GM19438 (cell line): ENCODE data around the gene FUCA2.
A peak's percentile ranks its signal among the peaks of the same experiment; 100 is the strongest.
"Not testable (repeated sequence)": the region's sequence is repeated elsewhere in the genome, so short reads cannot be mapped to it uniquely, and the experiment has no call there.

Experiments
- ATAC-seq: cut with Tn5 transposase; IDR thresholded peaks from one replicate; pipeline ENCODE4 v1.9.1; 2021; ENCODE audit warnings: low read depth; ENCODE audit not compliant: unreplicated experiment

FUCA2 gene

DNA sequence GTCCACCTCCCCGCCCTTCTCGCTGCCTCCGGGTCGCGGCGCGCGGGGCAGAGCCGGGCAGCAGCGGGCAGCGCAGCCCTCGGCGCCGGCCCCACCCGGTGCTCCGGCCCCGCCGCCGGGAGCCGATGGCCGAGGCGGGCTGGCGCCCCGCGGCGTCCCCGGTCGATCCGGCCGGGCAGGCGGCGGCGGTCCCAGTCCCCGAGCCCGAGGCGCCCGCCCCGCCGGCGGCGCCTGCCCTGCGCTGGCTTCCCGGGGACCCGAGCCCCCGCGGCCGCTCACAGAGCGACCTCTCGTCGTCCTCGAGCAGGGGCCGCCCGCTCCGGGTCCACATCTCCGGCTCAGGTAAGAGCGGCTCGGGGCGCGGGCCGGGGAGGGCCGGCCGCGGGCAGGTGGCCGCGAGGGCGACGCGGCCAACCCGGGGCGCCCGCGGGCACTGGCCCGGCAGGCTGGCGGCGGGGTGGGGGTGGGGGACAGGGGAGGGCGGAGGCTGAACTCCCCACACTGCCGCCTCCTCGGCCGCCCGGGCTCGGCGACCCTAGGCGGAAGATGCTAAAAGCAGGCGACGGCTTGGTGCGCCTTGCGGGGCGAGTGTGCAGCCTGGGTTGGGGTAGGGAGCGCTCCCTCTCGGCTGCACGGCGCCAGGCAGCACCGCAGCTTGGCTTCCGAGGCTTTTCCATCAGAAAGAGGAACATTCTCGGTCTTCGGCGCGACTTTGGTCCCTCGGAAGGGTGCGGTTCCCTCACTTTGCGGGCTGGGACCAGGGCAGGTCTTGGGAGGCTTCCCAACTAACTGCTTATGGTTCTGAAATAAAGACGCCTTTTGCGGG lies 25.6 kb upstream of the FUCA2 start:
- peak; percentile 59 for ATAC-seq

DNA sequence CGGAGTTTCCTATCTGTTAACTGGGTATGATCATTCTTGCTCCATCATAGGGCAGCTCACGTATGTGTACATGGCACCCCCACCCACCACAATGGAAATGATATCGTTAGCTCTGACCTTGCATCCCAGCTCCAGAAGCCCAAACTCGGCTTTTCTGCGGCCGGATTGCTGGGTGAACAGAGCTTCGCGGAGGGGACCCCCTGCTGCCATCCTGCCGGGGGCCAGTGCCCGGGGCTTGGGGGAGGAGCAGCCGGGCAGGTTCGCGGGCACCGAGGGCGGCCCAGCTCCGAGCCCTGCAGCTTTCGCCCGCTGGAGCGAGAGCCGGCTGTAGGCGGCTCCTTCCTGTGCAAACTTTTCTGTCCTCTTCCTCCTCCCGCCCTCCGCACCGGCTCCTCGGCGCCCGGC lies 24.9 kb upstream of the FUCA2 start:
- peak; percentile 77 for ATAC-seq

DNA sequence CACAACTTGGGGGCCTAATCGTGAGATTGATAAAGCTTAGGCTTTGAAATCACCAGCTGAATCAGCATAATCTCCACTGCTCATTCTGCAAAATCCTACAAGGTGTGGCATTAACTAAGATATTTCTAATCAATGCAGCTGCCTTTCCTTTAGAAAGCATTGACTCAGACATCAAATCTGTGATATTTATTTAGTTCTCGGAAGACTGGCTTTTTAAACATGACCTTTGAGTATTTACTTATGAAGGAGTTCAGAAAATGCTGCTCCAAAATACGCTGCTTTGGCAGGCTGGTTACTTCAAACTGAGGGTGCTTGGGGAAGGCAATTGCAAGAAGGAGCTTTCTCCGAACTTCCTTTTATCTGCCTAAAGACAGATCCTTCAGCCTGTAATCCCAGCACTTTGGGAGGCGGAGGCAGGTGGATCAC lies 23.7 kb upstream of the FUCA2 start:
- ATAC-seq = no peak

DNA sequence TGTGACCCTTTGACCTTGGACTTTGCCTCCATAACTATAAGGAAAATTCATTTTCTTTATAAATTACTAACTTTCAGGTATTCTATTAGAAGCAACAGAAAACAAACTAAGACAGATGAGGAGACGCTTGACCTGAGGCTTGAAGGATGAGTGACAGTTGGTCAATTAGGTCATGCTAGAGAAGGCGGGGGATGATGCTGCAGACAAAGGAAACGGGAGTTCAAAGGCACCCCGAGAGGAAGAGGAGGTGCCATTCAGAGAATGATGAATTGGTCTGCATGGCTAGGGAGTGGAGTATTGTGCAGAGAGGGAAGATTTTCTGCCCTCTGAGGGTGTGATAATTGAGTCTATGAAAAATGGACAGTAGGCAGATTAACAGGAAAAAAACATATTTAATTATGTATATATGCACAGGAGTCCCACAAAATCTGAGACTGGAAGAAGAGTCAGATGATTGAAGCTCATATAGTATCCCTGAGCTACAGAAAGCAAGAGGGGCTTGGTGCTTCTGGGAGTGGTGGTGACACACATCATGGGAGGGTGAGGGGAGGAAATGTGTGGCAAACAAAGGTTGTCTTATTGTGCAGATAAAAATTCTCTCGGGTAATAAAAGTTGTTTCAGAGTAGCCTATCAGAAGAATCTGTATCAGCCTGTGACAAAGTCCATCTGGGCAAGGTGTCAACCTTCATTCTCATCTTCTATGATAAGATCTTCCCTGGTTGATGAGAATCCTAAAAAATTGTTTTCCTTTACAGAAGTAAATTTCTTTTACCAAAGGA lies 20.4 kb upstream of the FUCA2 start:
- ATAC-seq = no peak

DNA sequence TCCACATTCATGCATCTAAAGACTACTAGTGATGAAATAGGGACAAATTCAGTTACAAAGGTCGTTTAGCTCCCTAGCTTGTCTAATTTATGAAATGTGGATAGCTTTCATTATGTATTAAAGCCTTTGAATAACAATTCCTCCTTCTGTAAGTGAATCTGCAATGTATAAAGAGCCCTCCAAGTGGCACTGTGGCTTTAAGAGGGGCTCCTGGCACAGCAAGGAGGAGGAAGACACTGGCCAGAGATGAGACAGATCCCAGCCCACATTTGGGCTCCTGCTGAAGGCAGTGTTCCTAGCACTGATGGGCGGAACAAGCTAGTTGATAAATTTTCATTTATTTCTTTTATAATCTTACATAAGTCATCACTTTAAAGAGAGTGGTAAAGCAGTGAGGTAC lies 17.6 kb upstream of the FUCA2 start:
- no peak for ATAC-seq

DNA sequence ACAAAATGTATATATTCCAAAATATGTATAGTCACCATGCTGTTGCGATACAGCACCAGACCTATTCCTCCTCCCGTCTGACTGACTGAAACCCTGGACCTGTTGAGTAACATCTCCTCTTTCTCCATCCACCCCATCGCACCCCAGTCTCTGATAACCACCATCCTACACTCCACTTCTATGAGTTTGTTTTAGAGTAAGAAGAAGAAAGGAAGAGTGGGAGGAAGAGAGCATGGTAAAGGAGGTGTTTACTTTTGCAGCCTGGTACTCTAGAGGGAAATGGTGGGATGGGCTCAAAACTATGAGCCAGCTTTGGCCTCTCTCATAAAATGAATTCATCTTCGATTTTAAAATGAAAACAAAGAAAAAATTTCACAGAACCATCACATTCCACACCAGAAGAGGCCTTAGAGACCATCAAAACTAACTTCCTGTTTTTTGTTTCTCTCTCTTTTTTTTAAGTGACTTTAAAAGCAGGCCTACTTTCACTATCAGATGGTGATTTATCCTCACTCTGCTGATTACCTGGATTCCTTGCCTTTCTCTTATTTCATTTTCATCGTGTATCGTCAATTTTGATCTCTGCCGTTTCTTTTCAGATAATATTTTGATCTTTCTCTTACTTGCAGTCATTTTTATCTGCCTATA lies 16.8 kb upstream of the FUCA2 start:
- no peak for ATAC-seq

DNA sequence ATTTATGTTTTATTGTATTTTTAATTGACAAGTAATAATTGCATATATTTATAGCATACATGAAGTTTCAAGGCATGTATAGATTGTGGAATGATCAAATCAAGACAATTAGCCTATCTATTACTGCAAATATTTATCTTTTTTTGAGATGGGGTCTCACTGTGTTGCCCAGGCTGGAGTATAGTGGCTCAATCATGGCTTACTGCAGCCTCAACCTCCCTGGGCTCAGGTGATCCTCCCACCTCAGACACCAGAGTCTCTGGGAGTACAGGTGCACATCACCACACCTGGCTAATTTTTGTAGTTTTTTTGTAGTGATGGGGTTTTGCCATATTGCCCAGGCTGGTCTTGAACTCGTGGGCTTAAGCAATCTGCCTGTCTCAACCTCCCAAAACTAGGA lies 16.2 kb upstream of the FUCA2 start:
- no peak for ATAC-seq

DNA sequence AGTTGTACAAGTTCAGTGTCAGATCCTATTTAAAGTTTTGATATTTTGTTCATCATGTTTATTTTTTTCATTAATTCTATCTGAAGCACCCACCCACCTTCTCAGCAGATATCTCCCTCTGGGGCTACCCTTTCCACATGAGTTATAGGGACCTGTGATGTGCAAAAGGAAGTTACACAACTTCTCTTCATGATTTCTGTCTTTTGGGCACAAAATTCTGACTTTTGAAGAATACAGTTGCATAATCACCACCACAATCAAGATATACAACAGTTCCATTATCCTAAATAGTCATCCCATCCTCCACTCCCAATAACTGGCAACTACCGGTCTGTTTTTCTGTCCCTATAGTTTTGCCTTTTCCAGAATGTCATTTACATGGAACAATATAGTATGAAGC lies 13.8 kb upstream of the FUCA2 start:
- no peak for ATAC-seq

DNA sequence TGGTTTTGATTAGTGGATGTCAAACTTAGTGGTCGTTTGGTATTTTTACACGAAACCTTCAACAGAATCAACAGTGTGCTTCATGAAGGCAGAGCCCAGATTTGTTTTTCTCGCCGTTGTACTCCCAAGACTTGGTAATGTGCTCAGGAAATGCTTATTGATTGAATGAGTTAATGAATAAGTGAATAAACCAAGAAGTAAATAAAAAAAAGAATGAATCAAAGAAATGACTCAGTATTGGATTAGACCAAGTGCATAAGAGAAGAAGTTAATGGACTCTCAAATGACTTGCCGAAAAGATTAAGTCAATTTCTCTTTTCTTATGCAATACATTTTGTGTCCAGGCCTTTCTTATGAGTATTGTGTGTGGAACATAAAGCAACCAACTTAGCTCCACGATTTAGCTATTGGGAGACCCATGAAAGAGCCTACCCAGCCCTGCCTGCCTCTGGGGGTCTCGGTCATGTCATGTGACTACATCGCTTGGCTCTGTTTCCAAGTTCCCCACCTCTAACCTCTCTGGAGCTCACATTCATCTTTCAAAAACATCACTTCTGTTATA lies 10.6 kb upstream of the FUCA2 start:
- no peak for ATAC-seq

DNA sequence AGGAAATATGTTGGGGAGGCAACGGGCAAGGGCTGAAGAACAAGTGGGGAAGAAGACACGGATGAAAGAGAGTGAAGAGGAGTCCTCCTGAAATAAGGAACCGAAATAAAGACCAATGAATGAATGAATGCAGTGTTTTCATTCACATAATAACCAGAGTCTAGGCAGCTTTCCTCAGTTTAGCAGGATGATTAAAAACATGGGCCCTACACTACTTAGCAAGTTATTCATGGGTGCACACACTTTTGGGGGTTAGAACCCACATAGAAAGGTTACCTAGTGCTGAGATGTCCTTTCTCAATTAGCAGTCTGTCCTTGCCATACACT lies 5.9 kb upstream of the FUCA2 start:
- no peak for ATAC-seq

DNA sequence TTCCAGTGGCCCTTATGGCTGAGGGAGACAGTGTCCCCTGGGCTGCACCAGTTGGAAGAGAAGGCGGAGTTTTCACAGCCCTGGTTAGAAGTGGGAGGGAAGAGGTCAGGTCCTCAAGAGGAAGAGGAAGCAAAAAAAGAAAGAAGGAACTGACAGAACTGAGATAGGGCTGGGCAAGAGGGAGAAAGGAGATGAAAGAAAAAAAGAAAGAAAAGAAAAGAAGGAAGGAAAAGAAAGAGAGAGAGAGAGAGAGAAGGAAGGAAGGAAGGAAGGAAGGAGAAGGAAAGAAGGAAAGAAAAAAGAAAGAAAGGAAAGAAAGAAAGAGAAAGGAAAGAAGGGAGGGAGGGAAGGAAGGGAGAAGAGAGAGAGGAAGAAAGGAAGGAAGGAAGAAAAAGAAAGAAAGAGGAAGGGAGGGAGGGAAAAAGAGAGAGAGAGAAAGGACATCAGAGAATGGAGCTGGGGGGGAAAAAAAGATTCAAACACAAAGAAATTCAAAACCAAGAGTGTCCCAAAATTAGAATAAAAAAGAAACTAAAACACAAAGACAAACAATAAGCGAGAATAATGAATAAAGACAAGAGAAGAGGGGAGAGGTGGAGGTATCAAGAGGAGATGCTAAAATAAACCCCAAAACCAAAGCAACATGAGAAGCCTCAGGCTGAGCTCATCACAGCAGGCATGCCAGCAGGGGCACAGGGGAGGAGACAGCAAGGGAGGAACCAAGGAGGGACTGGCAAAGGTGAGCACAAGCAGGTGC lies 5.3 kb upstream of the FUCA2 start:
- no peak for ATAC-seq

DNA sequence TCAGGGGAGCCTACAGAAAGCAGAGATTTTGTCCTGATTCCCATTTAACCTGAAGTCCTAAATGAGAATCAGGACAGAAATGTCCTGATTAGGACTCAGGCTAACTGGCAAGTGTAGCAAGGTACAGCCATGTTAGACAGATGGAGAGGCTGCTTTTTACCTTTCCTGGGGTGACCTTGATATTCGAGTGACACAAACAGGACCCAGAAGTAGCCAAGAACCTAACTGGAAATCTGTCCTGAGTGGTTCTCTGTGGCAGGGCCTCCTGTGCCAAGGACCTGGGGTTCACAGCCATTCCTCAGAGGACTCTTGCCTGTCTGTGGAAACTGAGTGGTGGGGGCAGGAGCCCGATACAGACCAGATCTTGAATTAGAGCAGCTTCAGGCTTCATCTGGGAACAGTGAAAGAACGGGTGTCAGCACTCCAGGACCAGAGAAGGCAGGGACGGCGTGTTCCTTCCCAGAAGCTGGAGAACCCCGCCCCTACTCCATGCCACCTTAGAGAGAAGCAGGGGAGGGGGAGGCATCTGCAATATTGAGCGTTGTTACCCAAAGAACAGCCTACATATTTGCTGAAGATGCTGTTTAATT lies 4.3 kb upstream of the FUCA2 start:
- no peak for ATAC-seq

DNA sequence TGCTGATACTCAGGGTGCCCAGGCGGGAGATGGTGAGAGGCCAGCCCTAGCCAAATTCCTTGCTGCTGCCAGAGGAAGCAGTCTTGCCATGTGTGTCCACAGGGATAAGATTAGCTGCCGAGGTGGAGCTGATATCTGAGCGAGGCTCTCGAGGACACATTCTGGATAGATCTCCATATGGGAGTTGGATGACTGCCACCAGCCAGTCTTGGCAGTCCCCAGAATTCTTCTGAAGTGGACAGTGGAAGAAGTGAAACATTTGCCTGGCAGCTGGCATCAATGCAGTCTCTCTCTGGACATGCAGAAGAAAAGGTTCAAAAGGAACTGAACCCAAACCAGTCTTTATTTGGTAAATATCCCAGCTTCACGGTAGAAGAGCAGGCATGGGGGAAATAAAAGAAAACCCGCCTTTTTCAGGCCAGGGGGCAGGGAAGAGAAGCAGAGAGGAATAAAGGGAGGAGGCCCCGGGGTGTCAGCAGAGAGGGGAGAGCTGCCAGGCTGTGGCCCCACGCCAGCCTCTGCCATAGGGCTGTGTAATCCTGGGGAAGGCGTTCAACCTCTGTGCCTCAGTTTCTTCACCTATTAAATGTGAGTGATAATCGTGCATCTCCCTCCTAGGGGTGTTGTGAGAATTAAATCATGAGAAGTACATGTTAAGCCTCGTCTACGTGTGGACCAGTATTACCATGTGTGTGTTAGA lies 3.7 kb upstream of the FUCA2 start:
- ATAC-seq = no peak

DNA sequence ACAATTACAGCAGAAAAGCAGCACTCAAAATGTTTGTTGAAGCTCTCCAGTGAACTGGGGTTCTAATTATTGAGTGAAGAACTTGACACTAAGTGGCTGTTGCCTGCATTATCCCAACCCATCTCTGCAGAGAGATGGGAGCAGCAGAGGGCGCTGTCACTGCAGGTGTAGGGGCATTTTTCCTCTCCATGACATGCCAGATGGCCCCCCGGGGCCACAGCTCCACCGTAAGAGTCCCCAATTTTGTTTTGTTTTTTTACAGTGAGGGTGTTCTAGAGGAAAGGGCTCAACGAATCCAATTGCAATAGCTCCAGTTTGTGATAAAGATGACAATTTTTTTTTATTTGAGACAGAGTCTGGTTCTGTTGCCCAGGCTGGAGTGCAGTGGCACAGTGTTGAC lies 1.9 kb upstream of the FUCA2 start:
- no peak for ATAC-seq

DNA sequence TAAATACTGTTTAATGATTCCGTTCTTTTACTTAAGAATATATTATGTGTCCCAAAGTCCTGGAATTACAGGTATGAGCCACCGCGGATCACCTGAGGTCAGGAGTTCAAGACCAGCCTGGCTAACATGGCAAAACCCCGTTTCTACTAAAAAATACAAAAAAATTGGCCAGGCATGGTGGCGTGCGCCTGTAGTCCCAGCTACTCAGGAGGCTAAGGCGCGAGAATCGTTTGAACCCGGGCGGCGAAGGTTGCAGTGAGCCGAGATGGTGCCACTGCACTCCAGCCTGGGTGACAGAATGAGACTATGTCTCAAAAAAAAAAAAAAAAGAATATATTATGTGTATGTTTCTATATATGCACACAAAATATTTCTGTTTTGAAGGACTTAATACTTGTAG lies 1.2 kb downstream of the FUCA2 start:
- not testable (repeated sequence) for ATAC-seq

DNA sequence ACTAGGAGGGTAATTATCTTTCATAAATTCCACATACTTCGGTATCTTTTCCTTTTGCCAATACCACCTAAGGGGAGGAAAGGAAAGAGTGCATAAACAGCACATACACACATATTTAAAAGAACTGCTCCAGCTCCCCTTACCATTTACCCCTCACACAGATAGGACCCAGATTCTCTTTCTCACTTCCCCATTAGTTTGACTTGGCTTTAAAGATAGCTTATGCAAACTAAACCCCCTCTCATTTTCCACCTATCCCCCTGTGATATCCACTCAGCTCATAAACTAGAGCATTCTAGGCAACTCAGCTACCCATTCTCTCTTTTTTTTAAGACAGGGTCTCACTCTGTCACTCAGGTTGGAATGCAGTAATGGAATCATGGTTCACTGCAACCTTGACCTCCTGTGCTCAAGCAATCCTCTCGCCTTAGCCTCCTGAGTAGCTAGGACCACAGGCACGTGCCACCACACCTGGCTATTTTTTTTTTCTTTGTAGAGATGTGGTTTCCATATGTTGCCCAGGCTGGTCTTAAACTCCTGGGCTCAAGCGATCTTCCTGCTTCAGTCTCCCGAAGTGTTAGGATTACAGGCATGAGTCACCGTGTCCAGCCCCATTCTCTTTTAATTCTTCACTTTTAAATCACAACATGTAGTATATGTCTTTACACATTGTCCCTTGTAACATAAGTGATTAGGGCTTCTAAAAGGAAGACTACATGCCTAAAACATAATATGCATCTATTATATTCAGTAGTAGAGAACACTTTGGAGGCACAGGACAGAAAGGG lies 4.0 kb downstream of the FUCA2 start:
- no peak for ATAC-seq

DNA sequence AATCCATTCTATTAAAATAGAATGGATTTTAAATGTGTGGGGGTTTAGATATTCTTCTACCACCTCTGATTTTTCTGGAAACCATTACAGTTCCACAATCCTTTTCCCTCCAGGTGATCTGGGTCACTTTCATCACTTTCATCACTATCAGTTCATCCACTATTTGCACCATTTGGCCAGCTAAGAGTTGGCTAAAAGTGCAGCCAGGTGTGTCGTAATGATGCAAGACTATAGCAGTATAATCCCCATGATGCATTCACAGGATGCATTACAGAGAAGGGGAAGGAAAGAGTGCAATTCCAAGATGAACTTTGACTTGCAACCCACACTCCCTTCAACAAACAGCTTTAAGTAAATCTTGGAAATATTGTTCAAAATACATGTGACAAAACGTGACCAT lies 4.9 kb downstream of the FUCA2 start:
- no peak for ATAC-seq

DNA sequence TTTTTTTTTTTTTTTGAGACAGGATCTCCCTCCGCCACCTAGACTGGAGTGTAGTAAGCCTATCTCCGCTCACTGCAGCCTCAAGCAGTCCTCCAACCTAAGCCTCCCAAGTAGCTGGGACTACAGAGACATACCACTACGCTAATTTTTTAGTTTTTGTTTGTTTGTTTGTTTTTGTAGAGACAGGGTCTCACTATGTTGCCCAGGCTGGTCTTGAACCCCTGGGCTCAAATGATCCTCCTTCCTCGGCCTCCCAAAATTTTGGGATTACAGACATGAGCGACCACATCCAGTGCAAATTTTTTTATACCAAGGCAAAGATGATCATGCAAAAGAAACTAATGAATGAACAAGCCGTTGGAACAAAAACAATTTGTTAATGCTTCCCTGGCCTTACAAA lies 5.3 kb downstream of the FUCA2 start:
- ATAC-seq = no peak

DNA sequence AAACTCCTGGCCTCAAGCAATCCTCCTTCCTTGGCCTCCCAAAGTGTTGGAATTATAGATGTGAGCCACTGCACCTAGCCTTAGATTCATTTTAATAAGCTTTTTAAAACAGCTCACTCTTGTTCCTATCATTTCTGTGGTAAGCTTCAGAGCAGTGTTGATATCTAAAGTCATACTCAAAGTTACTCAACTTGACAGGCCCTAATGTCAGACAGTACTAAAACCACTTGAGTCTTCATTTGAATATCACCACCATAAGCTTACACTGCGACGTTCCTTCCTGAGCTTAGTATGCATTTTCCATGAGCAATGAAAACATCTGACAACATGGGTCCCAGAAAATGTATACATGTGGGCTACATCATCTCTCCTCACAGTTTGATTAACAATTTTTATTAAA lies 6.0 kb downstream of the FUCA2 start:
- no peak for ATAC-seq
